Small intestine (tissue), 7 donors: ENCODE measurements around the gene NR2F1. TPM values are rescaled to one million over a fixed set of nuclear protein-coding genes. Genes with fewer than 3 reads are reported as not detected.

Experiments used
- DNase-seq, 2 donors: peaks; one replicate each; pipeline versions ENCODE4 v3.0.0 to v3.0.0-alpha.2; 2013
- FAIRE-seq: peaks from 2 replicates; lab custom pipeline; 2012; peaks lifted over from hg19 to GRCh38; lab: Jason Lieb, UNC
- H3K27ac ChIP-seq, 3 donors: one replicate each; pipeline ENCODE4 v1.5.1; 2013; ENCODE audit warnings: low read length in 2 of 3, mild to moderate bottlenecking in 2 of 3, control low read depth in 1 of 3, inconsistent platforms in 1 of 3, low read depth in 1 of 3, moderate library complexity in 1 of 3
- H3K27me3 ChIP-seq, 3 donors: one replicate each; pipeline ENCODE4 v1.6.1; 2013; ENCODE audit warnings: low read length in 3 of 3, inconsistent platforms in 1 of 3; ENCODE audit not compliant: control insufficient read depth in 3 of 3, insufficient read depth in 3 of 3
- H3K36me3 ChIP-seq, 3 donors: one replicate each; pipeline ENCODE4 v1.6.1; 2013; ENCODE audit warnings: low read length in 3 of 3, inconsistent platforms in 1 of 3, low read depth in 1 of 3, mild to moderate bottlenecking in 1 of 3, moderate library complexity in 1 of 3; ENCODE audit not compliant: control insufficient read depth in 3 of 3, insufficient read depth in 2 of 3
- H3K4me1 ChIP-seq, 3 donors: one replicate each; pipeline ENCODE4 v1.6.1; 2013; ENCODE audit warnings: low read length in 2 of 3, inconsistent platforms in 1 of 3, low read depth in 1 of 3, mild to moderate bottlenecking in 1 of 3, moderate library complexity in 1 of 3; ENCODE audit not compliant: control insufficient read depth in 3 of 3, insufficient read depth in 2 of 3
- H3K4me3 ChIP-seq, 3 donors: one replicate each; pipeline ENCODE4 v1.5.1; 2013; ENCODE audit warnings: low read length in 3 of 3, control low read depth in 1 of 3, inconsistent platforms in 1 of 3, low read depth in 1 of 3, mild to moderate bottlenecking in 1 of 3, moderate library complexity in 1 of 3
- H3K9me3 ChIP-seq, 2 donors: one replicate each; pipeline ENCODE4 v1.6.1; 2013; ENCODE audit warnings: low read depth in 1 of 2, low read length in 1 of 2; ENCODE audit not compliant: control insufficient read depth in 2 of 2, insufficient read depth in 1 of 2
- WGBS, 3 donors: extraction: QIAGEN DNeasy Blood & Tissue Kit; methylation state at CpG; one replicate each; pipeline ENCODE4 v1.1.7; 2013; 5-methylcytosine and 5-hydroxymethylcytosine counted together
- polyA plus RNA-seq, 4 donors: library from polyadenylated mRNA; stranded (reverse) in 3 of 4; unstranded in 1 of 4; fragments of 200-250 nt in 3 of 4; fragments of 120-200 nt in 1 of 4; gene quantifications; one replicate each; pipeline versions ENCODE4 v1.2.1 to v1.2.3, GENCODE V29; 2013
- donor health status: healthy with polysubstance abuse.
- donor health status: control.
- donor health status: control.
- donor health status: Bipolar disorder and iron deficiency.
- donor health status: healthy.

Gene NR2F1
- polyA plus RNA-seq, 4 donors = 0.67 to 12.1 (median 3.7) TPM

DNA sequence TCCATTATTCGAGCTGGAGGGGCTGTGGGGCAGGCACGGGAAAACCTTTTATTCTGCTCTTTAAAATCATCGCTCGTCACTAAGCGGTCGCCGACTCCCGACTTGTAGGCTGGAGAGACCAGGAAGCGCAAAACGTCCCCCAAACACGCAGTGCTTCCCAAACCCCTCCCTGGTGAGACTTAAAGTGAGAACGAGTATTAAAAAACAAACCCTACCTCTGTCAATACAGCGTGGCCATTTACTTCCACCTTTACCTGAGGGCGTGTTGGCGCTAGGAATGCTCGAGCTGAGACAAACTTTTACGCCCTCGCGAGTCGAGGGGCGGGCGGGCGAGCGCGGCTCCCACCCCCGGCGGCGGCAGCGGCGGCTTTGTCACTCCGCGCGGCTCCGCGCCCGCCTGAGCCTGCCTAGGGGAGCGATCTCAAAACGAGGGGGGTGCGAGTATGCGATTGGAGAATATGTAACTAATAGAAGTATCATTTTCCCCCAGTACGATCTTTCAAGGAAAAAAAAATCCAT lies 2.0 kb upstream of the NR2F1 start, which contains the start of gene NR2F1-AS1:
TSS of gene NR2F1-AS1 (minus strand) at position 293 of the 519 bp plus-strand sequence.
- DNase-seq (peak in 1 of 2 donors; percentile 63), FAIRE-seq (no peak)
- Histone ChIP-seq H3K36me3 (no peaks in the 10 kb centered on the region), H3K4me1 (peaks cover 0 to 30% (median 5%) of the 10 kb centered on the region in 3 donors), H3K9me3 (peaks cover 0 to 6% of the 10 kb centered on the region in 2 donors), H3K27me3 (peaks cover 7 to 83% (median 20%) of the 10 kb centered on the region in 3 donors), H3K4me3 (peak within 1 kb of the TSS; percentile 42 to 63 (median 60)), H3K27ac (peak within 1 kb of the TSS in 2 of 3 donors; percentile 59 to 76)
- WGBS, 3 donors = 1 to 2% (median 1%) methylated on average over 41 of the region's 41 CpGs

DNA sequence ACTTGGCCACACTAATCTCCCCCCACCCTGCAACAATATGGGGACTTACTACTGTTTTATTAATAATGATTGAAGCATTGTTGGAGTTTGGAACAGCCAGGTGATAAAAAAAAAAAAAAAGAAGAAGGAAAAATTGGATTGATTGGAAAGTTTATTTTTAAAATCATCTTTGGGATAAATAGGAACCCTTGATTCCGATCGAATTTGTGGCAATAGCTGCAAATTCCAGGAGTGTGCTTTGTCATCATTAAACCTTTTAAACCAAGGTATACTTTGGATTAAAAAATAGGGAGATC lies 907 bp upstream of the NR2F1 start:
- H3K27ac ChIP-seq = no peak overlapping the region

DNA sequence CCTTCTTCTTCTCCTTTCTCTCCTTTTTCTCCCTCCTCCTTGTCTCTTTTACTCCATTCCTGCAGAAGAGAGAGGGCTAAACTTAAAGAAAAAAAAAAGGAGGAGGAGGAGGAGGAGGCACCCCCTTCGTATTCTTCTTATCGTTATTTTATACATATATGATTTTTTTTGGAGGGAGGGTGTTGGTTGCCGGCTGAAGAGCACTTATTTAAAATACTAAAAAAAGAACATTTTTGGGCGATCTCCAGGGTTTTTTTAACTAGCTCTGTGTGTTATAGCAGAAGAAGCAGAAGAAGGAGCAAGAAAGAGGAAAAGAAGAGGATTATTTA lies 381 bp downstream of the NR2F1 start:
- peaks cover 0 to 34% (median 5%) of the 10 kb centered on the region in 3 donors for H3K4me1 ChIP-seq

More for the DNA sequence above, 907 bp upstream of the NR2F1 start:
- Histone ChIP-seq H3K36me3 (no peaks in the 10 kb centered on the region), H3K27me3 (peaks cover 7 to 85% (median 20%) of the 10 kb centered on the region in 3 donors), H3K4me3 (peak overlapping the region in 1 of 3 donors; percentile 17), H3K4me1 (peaks cover 0 to 30% (median 5%) of the 10 kb centered on the region in 3 donors), H3K9me3 (peaks cover 0 to 6% of the 10 kb centered on the region in 2 donors)
- FAIRE-seq (no peak), DNase-seq (no peak)
- WGBS, 3 donors = 3 to 14% (median 5%) methylated on average over 2 of the region's 2 CpGs

DNA sequence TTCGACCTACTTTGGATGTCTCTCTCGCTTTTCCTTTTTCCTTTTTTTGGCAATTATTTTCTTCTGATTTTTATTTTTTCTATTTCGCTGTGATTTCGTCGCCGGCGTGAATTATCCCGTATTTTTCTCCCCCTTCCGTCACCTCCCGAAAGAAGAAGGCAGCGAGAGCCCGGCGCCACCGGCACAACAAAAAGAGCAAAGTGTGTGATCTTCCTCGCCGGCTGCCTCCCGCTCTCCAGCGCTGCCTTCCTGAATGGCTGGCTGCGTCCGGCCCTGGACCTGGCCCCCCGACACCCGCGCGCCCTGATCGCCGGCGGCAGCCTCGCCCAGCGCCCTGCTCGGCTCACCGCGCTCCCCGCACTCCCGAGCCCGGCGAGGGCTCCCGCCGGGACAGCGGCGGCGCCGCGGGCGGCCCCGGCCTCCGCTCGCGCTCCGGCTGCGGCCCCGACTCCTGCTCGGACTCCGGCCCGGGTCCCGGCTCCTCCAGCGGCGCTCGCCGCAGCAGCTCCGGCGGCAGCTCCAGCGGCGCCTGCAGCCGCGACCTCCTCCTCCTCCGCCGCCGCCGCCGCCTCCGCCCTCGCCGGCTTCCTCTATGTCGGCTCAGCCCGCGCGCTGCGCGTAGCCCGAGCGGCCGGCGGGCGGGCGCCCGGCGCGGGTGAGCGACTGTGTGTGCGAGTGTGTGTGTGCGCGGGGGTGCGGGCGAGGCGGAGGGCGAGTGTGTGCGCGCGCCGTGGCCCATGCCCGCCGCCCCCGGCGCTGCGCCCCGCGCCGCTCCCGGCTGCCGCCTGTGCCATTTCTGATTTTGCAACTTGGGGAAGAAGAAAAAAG lies 960 bp downstream of the NR2F1 start:
- H3K4me3 ChIP-seq = peak overlapping the region; percentile 37 to 74 (median 43)
- DNase-seq = peak in 1 of 2 donors; percentile 67
- H3K27me3 ChIP-seq = peaks cover 12 to 83% (median 27%) of the 10 kb centered on the region in 3 donors
- H3K9me3 ChIP-seq = peaks cover 0 to 8% of the 10 kb centered on the region in 2 donors
- H3K36me3 ChIP-seq = peaks cover 0 to 7% (median 0%) of the 10 kb centered on the region in 3 donors
- 1% methylated on average over 78 to 110 of the region's 110 CpGs for WGBS, 3 donors
- H3K27ac ChIP-seq = peak overlapping the region in 1 of 3 donors; percentile 53
- peaks cover 0 to 31% (median 5%) of the 10 kb centered on the region in 3 donors for H3K4me1 ChIP-seq
- no peak for FAIRE-seq

More for the DNA sequence above, 381 bp downstream of the NR2F1 start:
- peaks cover 0 to 8% of the 10 kb centered on the region in 2 donors for H3K9me3 ChIP-seq
- no peak for DNase-seq
- peaks cover 0 to 7% (median 0%) of the 10 kb centered on the region in 3 donors for H3K36me3 ChIP-seq
- no peak for FAIRE-seq
- peaks cover 10 to 84% (median 25%) of the 10 kb centered on the region in 3 donors for H3K27me3 ChIP-seq
- peak overlapping the region in 2 of 3 donors; percentile 43 to 74 for H3K4me3 ChIP-seq
- peak overlapping the region in 1 of 3 donors; percentile 53 for H3K27ac ChIP-seq
- 2 to 4% (median 3%) methylated on average over 4 of the region's 4 CpGs for WGBS, 3 donors

DNA sequence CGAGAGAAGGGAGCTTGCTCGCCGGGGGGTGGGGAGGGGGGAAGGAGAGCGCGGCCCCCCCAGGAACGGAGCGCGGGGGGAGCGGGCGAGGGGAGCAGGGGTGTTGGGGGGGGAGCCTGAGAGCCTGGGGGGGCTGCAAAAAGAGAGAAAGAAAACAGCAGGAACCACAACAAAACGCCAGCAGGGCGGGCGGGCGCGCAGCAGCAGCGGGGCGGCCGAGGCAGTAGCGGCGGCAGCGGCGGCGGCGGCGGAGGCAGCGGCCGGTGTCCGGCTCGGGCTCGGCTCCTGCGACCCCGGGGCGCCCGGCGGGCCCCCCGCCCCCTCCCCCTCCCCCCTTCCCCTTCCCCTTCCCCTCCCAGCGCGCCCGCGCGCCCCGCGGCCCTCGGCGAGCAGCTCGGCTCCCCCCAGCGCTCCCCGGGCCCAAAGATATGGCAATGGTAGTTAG lies 1.6 kb downstream of the NR2F1 start:
- Histone ChIP-seq H3K36me3 (peaks cover 0 to 7% (median 0%) of the 10 kb centered on the region in 3 donors), H3K9me3 (peaks cover 0 to 8% of the 10 kb centered on the region in 2 donors), H3K27ac (no peak overlapping the region), H3K27me3 (peaks cover 12 to 82% (median 29%) of the 10 kb centered on the region in 3 donors), H3K4me3 (peak overlapping the region in 2 of 3 donors; percentile 37 to 74), H3K4me1 (peaks cover 0 to 27% (median 5%) of the 10 kb centered on the region in 3 donors)
- FAIRE-seq = no peak
- 0 to 2% (median 1%) methylated on average over 10 to 47 of the region's 48 CpGs for WGBS, 3 donors
- DNase-seq = no peak

DNA sequence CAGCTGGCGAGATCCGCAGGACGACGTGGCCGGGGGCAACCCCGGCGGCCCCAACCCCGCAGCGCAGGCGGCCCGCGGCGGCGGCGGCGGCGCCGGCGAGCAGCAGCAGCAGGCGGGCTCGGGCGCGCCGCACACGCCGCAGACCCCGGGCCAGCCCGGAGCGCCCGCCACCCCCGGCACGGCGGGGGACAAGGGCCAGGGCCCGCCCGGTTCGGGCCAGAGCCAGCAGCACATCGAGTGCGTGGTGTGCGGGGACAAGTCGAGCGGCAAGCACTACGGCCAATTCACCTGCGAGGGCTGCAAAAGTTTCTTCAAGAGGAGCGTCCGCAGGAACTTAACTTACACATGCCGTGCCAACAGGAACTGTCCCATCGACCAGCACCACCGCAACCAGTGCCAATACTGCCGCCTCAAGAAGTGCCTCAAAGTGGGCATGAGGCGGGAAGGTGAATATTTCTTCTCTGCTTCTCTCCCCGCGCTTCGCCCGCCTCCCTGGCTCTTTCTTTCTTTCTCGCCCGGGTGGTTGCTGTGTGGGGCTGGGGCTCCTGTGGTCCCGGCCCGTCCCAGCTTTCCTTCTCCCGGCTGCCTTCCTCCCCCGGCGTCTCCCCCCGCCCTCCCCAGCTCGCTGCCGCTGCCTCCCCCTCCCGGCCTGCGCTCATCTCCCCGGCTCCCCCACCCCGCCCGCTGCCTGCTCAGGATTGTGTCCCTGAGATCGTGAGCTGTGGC lies 2.2 kb downstream of the NR2F1 start:
- Histone ChIP-seq H3K4me3 (peak overlapping the region; percentile 37 to 74 (median 50)), H3K36me3 (peaks cover 0 to 7% (median 0%) of the 10 kb centered on the region in 3 donors), H3K4me1 (peaks cover 0 to 24% (median 5%) of the 10 kb centered on the region in 3 donors), H3K9me3 (peaks cover 0 to 5% of the 10 kb centered on the region in 2 donors), H3K27me3 (peaks cover 12 to 82% (median 28%) of the 10 kb centered on the region in 3 donors), H3K27ac (peak overlapping the region in 1 of 3 donors; percentile 36)
- DNase-seq (no peak), FAIRE-seq (no peak)
- WGBS, 3 donors = 1 to 2% (median 1%) methylated on average over 33 to 70 of the region's 70 CpGs

DNA sequence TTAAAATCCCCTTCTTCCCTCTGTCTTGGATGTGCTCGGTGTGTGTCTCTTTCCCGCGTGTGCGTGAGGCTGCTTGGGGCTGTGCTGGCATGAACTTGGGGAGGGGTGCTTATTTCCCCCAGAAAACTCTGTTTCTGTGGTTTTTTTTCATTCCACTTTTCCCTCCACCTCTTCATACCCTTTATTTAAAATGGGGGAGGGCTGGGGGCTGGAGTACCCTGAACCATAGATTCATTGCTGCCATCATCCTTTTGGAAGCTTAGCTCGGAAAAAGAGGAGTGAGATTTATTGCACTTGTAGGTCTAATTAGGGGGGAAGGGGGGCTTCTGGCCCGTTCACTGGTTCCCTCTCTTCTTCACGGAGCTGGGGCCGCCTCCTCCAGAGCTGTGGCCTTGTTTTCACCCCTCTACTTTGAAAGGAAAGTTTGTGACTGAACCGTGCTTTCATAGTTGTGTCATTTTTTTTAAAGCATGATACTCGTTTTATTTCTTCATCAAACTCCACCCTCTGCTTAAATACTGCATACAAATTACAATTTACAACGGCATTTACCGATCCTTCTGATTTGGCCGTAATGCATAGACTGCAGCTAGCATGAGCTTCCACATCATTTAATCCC lies 2.9 kb downstream of the NR2F1 start:
- FAIRE-seq (no peak), DNase-seq (no peak)
- peaks cover 0 to 7% (median 0%) of the 10 kb centered on the region in 3 donors for H3K36me3 ChIP-seq
- peaks cover 0 to 18% (median 5%) of the 10 kb centered on the region in 3 donors for H3K4me1 ChIP-seq
- H3K4me3 ChIP-seq = peak overlapping the region; percentile 26 to 74 (median 50)
- peaks cover 0 to 3% of the 10 kb centered on the region in 2 donors for H3K9me3 ChIP-seq
- H3K27ac ChIP-seq = no peak overlapping the region
- H3K27me3 ChIP-seq = peaks cover 12 to 79% (median 24%) of the 10 kb centered on the region in 3 donors
- 7 to 14% (median 12%) methylated on average over 13 of the region's 13 CpGs for WGBS, 3 donors
